DOHH2 (cell line): ENCODE results near the gene PTS.

ENCODE experiments used
- EZH2phosphoT487 ChIP-seq: fragments of 200-600 bp; sonication (generic); IDR thresholded peaks from 2 replicates; pipeline ENCODE4 v1.6.1; 2017; ENCODE audit warnings: borderline replicate concordance, mild to moderate bottlenecking, antibody characterized with exemption, low read length, moderate library complexity, mixed read lengths
- TF ChIP-seq, protein P1 (sequence below): fragments of 200-600 bp; sonication (generic); IDR thresholded peaks from one replicate; pipeline ENCODE4 v1.5.1; 2014; ENCODE audit warnings: antibody characterized with exemption, mild to moderate bottlenecking, low read depth, low read length; ENCODE audit not compliant: poor library complexity, severe bottlenecking

- TF ChIP-seq, protein P1, sequence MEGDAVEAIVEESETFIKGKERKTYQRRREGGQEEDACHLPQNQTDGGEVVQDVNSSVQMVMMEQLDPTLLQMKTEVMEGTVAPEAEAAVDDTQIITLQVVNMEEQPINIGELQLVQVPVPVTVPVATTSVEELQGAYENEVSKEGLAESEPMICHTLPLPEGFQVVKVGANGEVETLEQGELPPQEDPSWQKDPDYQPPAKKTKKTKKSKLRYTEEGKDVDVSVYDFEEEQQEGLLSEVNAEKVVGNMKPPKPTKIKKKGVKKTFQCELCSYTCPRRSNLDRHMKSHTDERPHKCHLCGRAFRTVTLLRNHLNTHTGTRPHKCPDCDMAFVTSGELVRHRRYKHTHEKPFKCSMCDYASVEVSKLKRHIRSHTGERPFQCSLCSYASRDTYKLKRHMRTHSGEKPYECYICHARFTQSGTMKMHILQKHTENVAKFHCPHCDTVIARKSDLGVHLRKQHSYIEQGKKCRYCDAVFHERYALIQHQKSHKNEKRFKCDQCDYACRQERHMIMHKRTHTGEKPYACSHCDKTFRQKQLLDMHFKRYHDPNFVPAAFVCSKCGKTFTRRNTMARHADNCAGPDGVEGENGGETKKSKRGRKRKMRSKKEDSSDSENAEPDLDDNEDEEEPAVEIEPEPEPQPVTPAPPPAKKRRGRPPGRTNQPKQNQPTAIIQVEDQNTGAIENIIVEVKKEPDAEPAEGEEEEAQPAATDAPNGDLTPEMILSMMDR: no peak
- no peak for TF ChIP-seq EZH2phosphoT487
Measured at GRCh38 chr11:112226062-112226830, at the start of gene PTS.
